ENCODE data around the gene SKOR2. TPM values are rescaled to one million over a fixed set of nuclear protein-coding genes. Genes with fewer than 3 reads are reported as not detected.
"Not testable (repeated sequence)": the region's sequence is repeated elsewhere in the genome, so short reads cannot be mapped to it uniquely, and the experiment has no call there.

Gene SKOR2
- total RNA-seq, 1 donor from 2014 or later, result 0.87 TPM

- Mint-ChIP-seq H3K36me3 (no peaks in the 10 kb centered on the region), H3K4me1 (ENCODE audit: unreplicated experiment) (no peaks in the 10 kb centered on the region), H3K9me3 (no peaks in the 10 kb centered on the region), H3K27me3 (peaks cover 53% of the 10 kb centered on the region), H3K4me3 (no peak overlapping the region), H3K27ac (no peak overlapping the region)
- no peak for DNase-seq (ENCODE audit: extremely low spot score, unreplicated experiment)
- peak; percentile 82 for TF ChIP-seq CTCF (conservative IDR thresholded peaks at IDR 0.05)
These were observed 46.4 kb downstream of the SKOR2 start for GRCh38 chr18:47204908-47205522.

GRCh38 chr18:47203626-47204464 is 47.6 kb downstream of the SKOR2 start:
- Mint-ChIP-seq H3K4me1 (ENCODE audit: unreplicated experiment) (no peaks in the 10 kb centered on the region), H3K4me3 (no peak overlapping the region), H3K36me3 (no peaks in the 10 kb centered on the region), H3K27ac (no peak overlapping the region), H3K9me3 (no peaks in the 10 kb centered on the region), H3K27me3 (peaks cover 48% of the 10 kb centered on the region)
- TF ChIP-seq CTCF (conservative IDR thresholded peaks at IDR 0.05), result no peak
- DNase-seq (ENCODE audit: extremely low spot score, unreplicated experiment), result no peak

- H3K9me3 Mint-ChIP-seq; H3K36me3 Mint-ChIP-seq; DNase-seq (ENCODE audit: extremely low spot score, unreplicated experiment); H3K4me3 Mint-ChIP-seq; H3K4me1 Mint-ChIP-seq (ENCODE audit: unreplicated experiment); H3K27ac Mint-ChIP-seq: not testable (repeated sequence)
- H3K27me3 Mint-ChIP-seq, result peaks cover 53% of the 10 kb centered on the region
These were observed 55.5 kb downstream of the SKOR2 start for GRCh38 chr18:47195961-47196360.

- no peak for DNase-seq (ENCODE audit: extremely low spot score, unreplicated experiment)
- H3K9me3 Mint-ChIP-seq, result no peaks in the 10 kb centered on the region
These were observed 59.5 kb downstream of the SKOR2 start for GRCh38 chr18:47191961-47192360.

GRCh38 chr18:47187721-47188120 is 63.7 kb downstream of the SKOR2 start:
- H3K4me1 Mint-ChIP-seq (ENCODE audit: unreplicated experiment), result no peaks in the 10 kb centered on the region
- TF ChIP-seq CTCF (conservative IDR thresholded peaks at IDR 0.05), result no peak
- no peak for DNase-seq (ENCODE audit: extremely low spot score, unreplicated experiment)
- peaks cover 65% of the 10 kb centered on the region for H3K27me3 Mint-ChIP-seq
- H3K36me3 Mint-ChIP-seq, result no peaks in the 10 kb centered on the region
- H3K27ac Mint-ChIP-seq, result no peak overlapping the region
- peaks cover 9% of the 10 kb centered on the region for H3K9me3 Mint-ChIP-seq
- no peak overlapping the region for H3K4me3 Mint-ChIP-seq

More at GRCh38 chr18:47191961-47192360, 59.5 kb downstream of the SKOR2 start:
- no peak overlapping the region for H3K27ac Mint-ChIP-seq
- no peak for TF ChIP-seq CTCF (conservative IDR thresholded peaks at IDR 0.05)
- no peaks in the 10 kb centered on the region for H3K36me3 Mint-ChIP-seq
- H3K4me3 Mint-ChIP-seq, result no peak overlapping the region
- H3K27me3 Mint-ChIP-seq, result peaks cover 57% of the 10 kb centered on the region
- peaks cover 5% of the 10 kb centered on the region for H3K4me1 Mint-ChIP-seq (ENCODE audit: unreplicated experiment)

- no peaks in the 10 kb centered on the region for H3K36me3 Mint-ChIP-seq
- H3K27ac Mint-ChIP-seq, result no peak overlapping the region
- no peak overlapping the region for H3K4me3 Mint-ChIP-seq
- H3K27me3 Mint-ChIP-seq, result peaks cover 62% of the 10 kb centered on the region
- DNase-seq (ENCODE audit: extremely low spot score, unreplicated experiment), result no peak
- H3K9me3 Mint-ChIP-seq, result peaks cover 9% of the 10 kb centered on the region
- H3K4me1 Mint-ChIP-seq (ENCODE audit: unreplicated experiment), result no peaks in the 10 kb centered on the region
- TF ChIP-seq CTCF (conservative IDR thresholded peaks at IDR 0.05), result no peak
These were observed 66.9 kb downstream of the SKOR2 start for GRCh38 chr18:47184419-47185050.

- H3K4me1 Mint-ChIP-seq (ENCODE audit: unreplicated experiment); H3K4me3 Mint-ChIP-seq; H3K9me3 Mint-ChIP-seq; H3K36me3 Mint-ChIP-seq; H3K27ac Mint-ChIP-seq; DNase-seq (ENCODE audit: extremely low spot score, unreplicated experiment): not testable (repeated sequence)
- H3K27me3 Mint-ChIP-seq, result peaks cover 55% of the 10 kb centered on the region
These were observed 69.3 kb downstream of the SKOR2 start for GRCh38 chr18:47182156-47182555.
